Bronchial epithelial cell (primary cell): ENCODE data around the gene A4GALT. TPM values are rescaled to one million over a fixed set of nuclear protein-coding genes. Genes with fewer than 3 reads are reported as not detected.

Source experiments
- DNase-seq: peaks from one replicate; pipeline ENCODE4 v3.0.0-alpha.2; 2010; ENCODE audit warnings: low read depth
- FAIRE-seq: peaks from 2 replicates; lab custom pipeline; 2011; peaks lifted over from hg19 to GRCh38; lab: Jason Lieb, UNC
- H3K27me3 ChIP-seq: 2 replicates; pipeline ENCODE4 v1.5.1; 2011; ENCODE audit warnings: low read length; ENCODE audit not compliant: control insufficient read depth, insufficient read depth
- H3K36me3 ChIP-seq: 2 replicates; pipeline ENCODE4 v1.5.1; 2011; ENCODE audit warnings: low read length; ENCODE audit not compliant: control insufficient read depth, insufficient read depth
- H3K4me3 ChIP-seq: 2 replicates; pipeline ENCODE4 v1.5.1; 2011; ENCODE audit warnings: mild to moderate bottlenecking, low read depth, low read length, control low read depth
- total RNA-seq: library from RNA; depleted of rRNA; stranded (reverse); fragments of >200 nt; gene quantifications from 2 replicates; pipeline ENCODE4 v1.2.1, GENCODE V29; 2014
- TF ChIP-seq, protein P1 (sequence below): IDR thresholded peaks from 2 replicates; pipeline ENCODE4 v1.5.1; 2011; ENCODE audit warnings: mild to moderate bottlenecking, moderate library complexity, low read length, control low read depth, inconsistent platforms; ENCODE audit not compliant: insufficient read depth, severe bottlenecking

Gene A4GALT
- total RNA-seq, 1 donor from 2014 or later: 12.4 TPM

DNA sequence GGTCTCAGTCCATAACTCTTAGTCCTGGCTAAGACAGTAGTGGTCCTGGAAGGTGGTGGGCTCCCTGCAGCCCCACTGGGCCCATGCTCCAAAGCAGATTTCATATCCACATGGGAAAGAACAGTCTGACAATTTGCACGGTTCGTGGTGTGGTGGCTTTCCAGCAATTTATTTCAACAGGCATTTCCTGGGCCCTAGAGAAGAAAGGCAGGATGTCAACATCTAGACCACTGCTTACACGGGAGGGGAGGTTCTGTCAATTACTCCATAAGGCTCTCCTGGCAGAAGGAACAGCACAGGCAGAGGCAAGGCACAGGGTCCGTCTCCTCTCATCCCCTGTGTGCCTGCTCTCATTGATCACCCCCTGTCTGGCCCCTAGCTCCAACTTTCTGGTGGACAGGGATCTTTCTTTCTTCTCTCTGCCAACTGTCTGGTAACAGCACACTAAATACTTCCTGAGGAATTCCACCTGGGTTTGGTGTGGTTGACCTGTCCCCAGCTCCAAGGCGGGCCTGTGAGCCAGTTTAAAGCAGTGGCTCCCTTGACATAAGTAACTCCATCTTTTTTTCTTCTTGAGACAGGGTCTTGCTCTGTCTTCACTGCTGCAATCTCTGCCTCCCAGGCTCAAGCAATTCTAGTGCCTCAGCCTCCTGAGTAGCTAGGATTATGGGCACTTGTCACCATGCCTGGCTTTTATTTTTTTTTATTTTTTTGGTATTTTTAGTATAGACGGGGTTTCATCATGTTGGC is 5.1 kb upstream of the A4GALT start:
- no peak for DNase-seq
- Histone ChIP-seq H3K36me3 (no peaks in the 10 kb centered on the region), H3K4me3 (no peak overlapping the region), H3K27me3 (no peaks in the 10 kb centered on the region)
- TF ChIP-seq, protein P1, sequence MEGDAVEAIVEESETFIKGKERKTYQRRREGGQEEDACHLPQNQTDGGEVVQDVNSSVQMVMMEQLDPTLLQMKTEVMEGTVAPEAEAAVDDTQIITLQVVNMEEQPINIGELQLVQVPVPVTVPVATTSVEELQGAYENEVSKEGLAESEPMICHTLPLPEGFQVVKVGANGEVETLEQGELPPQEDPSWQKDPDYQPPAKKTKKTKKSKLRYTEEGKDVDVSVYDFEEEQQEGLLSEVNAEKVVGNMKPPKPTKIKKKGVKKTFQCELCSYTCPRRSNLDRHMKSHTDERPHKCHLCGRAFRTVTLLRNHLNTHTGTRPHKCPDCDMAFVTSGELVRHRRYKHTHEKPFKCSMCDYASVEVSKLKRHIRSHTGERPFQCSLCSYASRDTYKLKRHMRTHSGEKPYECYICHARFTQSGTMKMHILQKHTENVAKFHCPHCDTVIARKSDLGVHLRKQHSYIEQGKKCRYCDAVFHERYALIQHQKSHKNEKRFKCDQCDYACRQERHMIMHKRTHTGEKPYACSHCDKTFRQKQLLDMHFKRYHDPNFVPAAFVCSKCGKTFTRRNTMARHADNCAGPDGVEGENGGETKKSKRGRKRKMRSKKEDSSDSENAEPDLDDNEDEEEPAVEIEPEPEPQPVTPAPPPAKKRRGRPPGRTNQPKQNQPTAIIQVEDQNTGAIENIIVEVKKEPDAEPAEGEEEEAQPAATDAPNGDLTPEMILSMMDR: no peak
- FAIRE-seq: no peak

DNA sequence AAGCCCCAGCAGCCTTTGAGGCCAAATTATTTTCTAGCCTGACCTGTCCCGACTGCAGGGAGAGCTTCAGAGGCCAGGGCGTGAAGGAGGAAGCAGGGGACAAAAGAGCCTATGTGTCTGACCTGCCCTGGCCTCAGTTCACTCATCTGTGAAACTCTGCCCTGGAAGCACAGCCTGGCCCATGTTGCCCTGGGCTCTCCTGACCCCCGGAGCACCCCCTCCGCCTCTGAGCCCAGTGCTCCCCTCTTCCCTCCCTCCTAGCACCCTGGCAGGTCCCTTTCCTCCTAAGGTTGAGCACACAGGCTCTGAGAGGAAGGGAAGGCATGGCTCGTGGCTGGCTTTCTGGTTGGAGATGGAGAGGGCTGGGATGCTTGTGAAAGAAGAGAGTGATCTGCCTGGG is 3.4 kb upstream of the A4GALT start:
- no peaks in the 10 kb centered on the region for H3K36me3 ChIP-seq
- no peaks in the 10 kb centered on the region for H3K27me3 ChIP-seq
- TF ChIP-seq, protein P1: no peak
- FAIRE-seq: no peak
- H3K4me3 ChIP-seq: no peak overlapping the region
- no peak for DNase-seq

DNA sequence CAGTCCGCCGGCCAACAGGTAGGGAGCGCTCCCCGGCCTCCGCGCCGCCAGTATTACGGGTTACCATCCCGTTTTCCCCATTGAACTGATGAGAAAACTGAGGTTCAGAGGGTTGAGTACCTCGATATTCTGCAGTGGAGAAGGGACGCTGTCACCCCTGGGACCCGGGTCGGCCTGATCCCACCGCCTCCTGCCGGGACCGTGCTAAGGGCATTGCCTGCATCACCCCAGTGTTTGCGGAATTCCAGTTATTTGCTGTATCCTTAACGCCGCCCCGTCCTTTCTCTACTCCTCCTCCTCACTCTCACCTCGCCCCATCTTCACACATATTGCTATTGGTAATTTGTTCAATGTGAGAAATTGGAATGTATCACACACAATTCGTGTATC is 370 bp upstream of the A4GALT start:
- FAIRE-seq: no peak
- no peak for DNase-seq
- Histone ChIP-seq H3K36me3 (no peaks in the 10 kb centered on the region), H3K27me3 (no peaks in the 10 kb centered on the region), H3K4me3 (peak overlapping the region; percentile 66)
- TF ChIP-seq, protein P1: no peak

DNA sequence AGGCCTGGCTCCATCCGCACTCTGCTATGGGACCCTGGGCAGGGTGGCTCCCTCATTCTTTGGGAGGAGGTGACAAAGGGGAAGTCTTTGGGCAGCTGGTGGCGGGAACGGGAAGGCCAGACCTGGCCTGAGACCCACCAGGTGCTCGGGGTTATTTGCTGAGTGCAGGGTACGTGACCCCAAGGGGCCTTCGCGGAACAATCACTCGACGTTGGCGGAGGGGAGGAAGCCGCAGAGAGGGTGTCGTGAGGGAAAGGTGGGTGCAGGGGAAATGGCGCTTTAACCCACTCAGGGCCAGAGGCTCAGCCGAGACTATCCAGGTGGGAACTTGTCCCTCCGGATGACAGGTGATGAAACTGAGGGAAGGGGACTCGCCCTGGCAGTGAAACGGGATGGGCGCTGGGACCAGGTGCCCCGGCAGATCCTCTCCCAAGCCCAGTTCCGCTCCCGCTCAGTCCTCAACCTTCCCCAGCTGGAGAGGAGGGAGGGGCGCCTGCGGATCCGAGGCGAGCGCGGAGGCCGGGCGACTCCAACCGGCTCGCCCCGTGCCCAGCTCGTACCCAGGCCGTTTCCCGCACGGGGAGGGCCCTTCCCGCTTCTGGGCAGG is 911 bp downstream of the A4GALT start:
- H3K36me3 ChIP-seq: no peaks in the 10 kb centered on the region
- FAIRE-seq: no peak
- TF ChIP-seq, protein P1: no peak

DNA sequence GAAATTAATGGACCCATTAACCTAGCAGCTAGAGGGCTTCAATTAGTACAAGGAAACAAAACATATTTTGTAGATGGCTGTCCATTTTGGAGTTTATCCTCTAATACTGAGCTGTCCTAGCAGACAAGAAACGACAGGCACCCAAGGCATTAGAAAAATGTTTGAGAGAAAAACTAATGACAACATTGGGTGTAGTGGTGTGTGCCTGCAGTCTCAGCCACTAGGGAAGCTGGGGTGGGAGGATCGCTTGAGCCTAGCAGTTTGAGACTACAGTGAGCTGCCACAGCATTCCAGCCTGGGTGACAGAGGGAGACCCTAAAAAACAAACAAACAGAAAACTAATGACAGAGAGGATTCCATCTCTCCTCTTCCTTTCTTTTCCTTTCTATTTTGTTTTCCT is 1.5 kb downstream of the A4GALT start:
- Histone ChIP-seq H3K36me3 (no peaks in the 10 kb centered on the region), H3K27me3 (no peaks in the 10 kb centered on the region), H3K4me3 (peak overlapping the region; percentile 66)
- TF ChIP-seq, protein P1: no peak
- no peak for FAIRE-seq
- peak; percentile 46 for DNase-seq

More for the DNA sequence above, 911 bp downstream of the A4GALT start:
- no peak for DNase-seq
- Histone ChIP-seq H3K27me3 (no peaks in the 10 kb centered on the region), H3K4me3 (peak overlapping the region; percentile 66)
